ENCODE measurements around the gene RANBP1.

RANBP1 gene

GRCh38 chr22:20125201-20126174 lies 9.6 kb downstream of the RANBP1 start:
- DNase-seq = no peak

GRCh38 chr22:20126284-20127029 lies 10.6 kb downstream of the RANBP1 start:
- no peak for DNase-seq

GRCh38 chr22:20127318-20127868 lies 11.5 kb downstream of the RANBP1 start:
- DNase-seq = no peak

GRCh38 chr22:20127869-20128618 lies 12.1 kb downstream of the RANBP1 start:
- peak in 1 of 3 experiments; percentile 2 for DNase-seq

GRCh38 chr22:20128619-20128901 lies 12.7 kb downstream of the RANBP1 start:
- no peak for DNase-seq

GRCh38 chr22:20128902-20129746 lies 13.2 kb downstream of the RANBP1 start:
- peak in 2 of 3 experiments; percentile 5 to 11 for DNase-seq

- DNase-seq = no peak
Measured at GRCh38 chr22:20129747-20130014, 13.8 kb downstream of the RANBP1 start.

GRCh38 chr22:20130319-20130718 lies 14.4 kb downstream of the RANBP1 start:
- peak in 2 of 3 experiments; percentile 33 to 61 for DNase-seq

GRCh38 chr22:20130731-20131596 lies 15.1 kb downstream of the RANBP1 start:
- DNase-seq = peak; percentile 28 to 64 (median 44)

GRCh38 chr22:20131597-20131858 lies 15.6 kb downstream of the RANBP1 start, which contains the start of gene ZDHHC8:
TSS of gene ZDHHC8 (plus strand) at chr22:20131804. CDS start at chr22:20131948, 144 bp downstream.
- DNase-seq = no peak

- DNase-seq = peak in 2 of 3 experiments; percentile 5 to 23
Measured at GRCh38 chr22:20131859-20132685, 16.2 kb downstream of the RANBP1 start.

- DNase-seq = no peak
Measured at GRCh38 chr22:20132686-20133246, 16.9 kb downstream of the RANBP1 start.

GRCh38 chr22:20133930-20134549 lies 18.1 kb downstream of the RANBP1 start:
- DNase-seq = no peak

- DNase-seq = no peak
Measured at GRCh38 chr22:20135265-20135664, 19.4 kb downstream of the RANBP1 start.

GRCh38 chr22:20135806-20136602 lies 20.1 kb downstream of the RANBP1 start:
- DNase-seq = no peak

- DNase-seq = no peak
Measured at GRCh38 chr22:20136603-20136873, 20.6 kb downstream of the RANBP1 start.

GRCh38 chr22:20137113-20137512 lies 21.2 kb downstream of the RANBP1 start:
- no peak for DNase-seq

- DNase-seq = no peak
Measured at GRCh38 chr22:20137671-20138416, 21.9 kb downstream of the RANBP1 start.

All from NCI-H1417 (cell line).